Neural cell (in vitro differentiated cells): ENCODE results near the gene SIL1. TPM values are rescaled to one million over a fixed set of nuclear protein-coding genes. Genes with fewer than 3 reads are reported as not detected.

Source experiments
- H2AFZ ChIP-seq: fragments of 200-600, 300-800 bp; sonication (generic), shearing (Covaris generic); 2 replicates; pipeline ENCODE4 v1.6.0; 2014; ENCODE audit warnings: low read depth, mild to moderate bottlenecking, antibody characterized with exemption, low read length, moderate library complexity
- H3F3A ChIP-seq: fragments of 200-600 bp; shearing (Covaris generic); 2 replicates; pipeline ENCODE4 v1.6.1; 2016; ENCODE audit warnings: mild to moderate bottlenecking, moderate library complexity, mixed read lengths, antibody characterized with exemption, low read length; ENCODE audit not compliant: insufficient read depth, poor library complexity, severe bottlenecking
- H3K27ac ChIP-seq: fragments of 200-600, 300-800 bp; sonication (generic), shearing (Covaris generic); 2 replicates; pipeline ENCODE4 v1.5.1; 2014; ENCODE audit warnings: mild to moderate bottlenecking, low read length, moderate library complexity
- H3K27me3 ChIP-seq: fragments of 300-800, 200-600 bp; sonication (generic), shearing (Covaris generic); 2 replicates; pipeline ENCODE4 v1.6.0; 2014; ENCODE audit warnings: mild to moderate bottlenecking, low read depth, low read length, moderate library complexity; ENCODE audit not compliant: insufficient read depth
- H3K36me3 ChIP-seq: fragments of 300-800, 200-600 bp; sonication (generic), shearing (Covaris generic); 2 replicates; pipeline ENCODE4 v1.5.1; 2014; ENCODE audit warnings: mild to moderate bottlenecking, antibody characterized with exemption, low read length, moderate library complexity; ENCODE audit not compliant: insufficient read depth
- H3K4me2 ChIP-seq: fragments of 300-800, 200-600 bp; sonication (generic), shearing (Covaris generic); 2 replicates; pipeline ENCODE4 v1.6.0; 2014; ENCODE audit warnings: mild to moderate bottlenecking, low read length
- H3K4me3 ChIP-seq: fragments of 300-800, 200-600 bp; sonication (generic), shearing (Covaris generic); 2 replicates; pipeline ENCODE4 v1.5.1; 2014; ENCODE audit warnings: mild to moderate bottlenecking, low read length, moderate library complexity
- H3K79me2 ChIP-seq: fragments of 200-600 bp; shearing (Covaris generic); replicated peaks from 2 replicates; pipeline ENCODE4 v1.6.0; 2014; ENCODE audit warnings: mild to moderate bottlenecking, low read length, moderate library complexity; ENCODE audit not compliant: insufficient read depth
- H3K9ac ChIP-seq: fragments of 300-800, 200-600 bp; sonication (generic), shearing (Covaris generic); 2 replicates; pipeline ENCODE4 v1.6.1; 2016; ENCODE audit warnings: mild to moderate bottlenecking, low read length, mixed read lengths
- H3K9me2 ChIP-seq: fragments of 200-600 bp; shearing (Covaris generic); 2 replicates; pipeline ENCODE4 v1.6.1; 2016; ENCODE audit warnings: mild to moderate bottlenecking, low read length, mixed read lengths; ENCODE audit not compliant: insufficient read depth
- H3K9me3 ChIP-seq: fragments of 200-600, 300-800 bp; sonication (generic), shearing (Covaris generic); 2 replicates; pipeline ENCODE4 v1.6.1; 2016; ENCODE audit warnings: mild to moderate bottlenecking, mixed run types, low read length, moderate library complexity, mixed read lengths
- H4K20me1 ChIP-seq: fragments of 200-600 bp; shearing (Covaris generic); 2 replicates; pipeline ENCODE4 v1.6.1; 2016; ENCODE audit warnings: mild to moderate bottlenecking, mixed run types; ENCODE audit not compliant: insufficient read depth
- EP300 ChIP-seq: fragments of 450-650 bp; conservative IDR thresholded peaks from 2 replicates; pipeline ENCODE4 v1.6.1; 2014; ENCODE audit warnings: antibody characterized with exemption, mild to moderate bottlenecking, moderate library complexity; ENCODE audit not compliant: poor library complexity, severe bottlenecking
- EZH2 ChIP-seq: fragments of 200-600, 300-800 bp; shearing (Covaris generic), sonication (generic); IDR thresholded peaks from 2 replicates; pipeline ENCODE4 v1.6.1; 2014; ENCODE audit warnings: antibody characterized with exemption, low read length, borderline replicate concordance, mild to moderate bottlenecking; ENCODE audit not compliant: insufficient read depth, poor library complexity, severe bottlenecking
- MXI1 ChIP-seq: fragments of 450-650 bp; conservative IDR thresholded peaks from 2 replicates; pipeline ENCODE4 v1.6.1; 2014; ENCODE audit warnings: antibody characterized with exemption, mild to moderate bottlenecking; ENCODE audit not compliant: poor library complexity, severe bottlenecking
- POLR2AphosphoS5 ChIP-seq: IDR thresholded peaks from 2 replicates; pipeline ENCODE4 v1.6.1; 2012
- RAD21 ChIP-seq: fragments of 450-650 bp; conservative IDR thresholded peaks from 2 replicates; pipeline ENCODE4 v1.6.1; 2014; ENCODE audit warnings: antibody characterized with exemption, mild to moderate bottlenecking, moderate library complexity
- SMC3 ChIP-seq: fragments of 450-650 bp; conservative IDR thresholded peaks from 2 replicates; pipeline ENCODE4 v1.6.1; 2014; ENCODE audit warnings: antibody characterized with exemption, mild to moderate bottlenecking, moderate library complexity; ENCODE audit not compliant: poor library complexity
- TAF1 ChIP-seq: IDR thresholded peaks from 2 replicates; pipeline ENCODE4 v1.6.1; 2012; ENCODE audit warnings: low read depth
- polyA plus RNA-seq: library from polyadenylated mRNA; depleted of rRNA; stranded (reverse); fragments of >200 nt; gene quantifications from 2 replicates; pipeline ENCODE4 v1.2.3, GENCODE V29; 2014
- TF ChIP-seq, protein P1 (sequence below): fragments of 450-650 bp; IDR thresholded peaks from 2 replicates; pipeline ENCODE4 v1.5.1; 2014; ENCODE audit warnings: antibody characterized with exemption, mild to moderate bottlenecking, moderate library complexity; ENCODE audit not compliant: poor library complexity, severe bottlenecking
- TF ChIP-seq, protein P2 (sequence below): IDR thresholded peaks from 2 replicates; pipeline ENCODE4 v1.6.1; 2012; ENCODE audit warnings: borderline replicate concordance

SIL1 gene
- polyA plus RNA-seq, 1 donor from 2014 or later = 4.7 TPM

GRCh38 chr5:139232147-139232724, 34.1 kb upstream of the SIL1 start:
- Histone ChIP-seq H4K20me1 (no peaks in the 10 kb centered on the region), H3K27ac (no peak overlapping the region), H3K9me2 (no peaks in the 10 kb centered on the region), H3K36me3 (no peaks in the 10 kb centered on the region), H3K9ac (no peak overlapping the region), H3K27me3 (no peaks in the 10 kb centered on the region), H3K4me3 (no peak overlapping the region), H3F3A (no peaks in the 10 kb centered on the region), H3K9me3 (no peaks in the 10 kb centered on the region), H3K79me2 (no peaks in the 10 kb centered on the region), H2AFZ (no peak overlapping the region), H3K4me2 (no peak overlapping the region)
- TF ChIP-seq RAD21 (no peak), EP300 (no peak), TAF1 (no peak), POLR2AphosphoS5 (no peak)
- TF ChIP-seq, protein P1, sequence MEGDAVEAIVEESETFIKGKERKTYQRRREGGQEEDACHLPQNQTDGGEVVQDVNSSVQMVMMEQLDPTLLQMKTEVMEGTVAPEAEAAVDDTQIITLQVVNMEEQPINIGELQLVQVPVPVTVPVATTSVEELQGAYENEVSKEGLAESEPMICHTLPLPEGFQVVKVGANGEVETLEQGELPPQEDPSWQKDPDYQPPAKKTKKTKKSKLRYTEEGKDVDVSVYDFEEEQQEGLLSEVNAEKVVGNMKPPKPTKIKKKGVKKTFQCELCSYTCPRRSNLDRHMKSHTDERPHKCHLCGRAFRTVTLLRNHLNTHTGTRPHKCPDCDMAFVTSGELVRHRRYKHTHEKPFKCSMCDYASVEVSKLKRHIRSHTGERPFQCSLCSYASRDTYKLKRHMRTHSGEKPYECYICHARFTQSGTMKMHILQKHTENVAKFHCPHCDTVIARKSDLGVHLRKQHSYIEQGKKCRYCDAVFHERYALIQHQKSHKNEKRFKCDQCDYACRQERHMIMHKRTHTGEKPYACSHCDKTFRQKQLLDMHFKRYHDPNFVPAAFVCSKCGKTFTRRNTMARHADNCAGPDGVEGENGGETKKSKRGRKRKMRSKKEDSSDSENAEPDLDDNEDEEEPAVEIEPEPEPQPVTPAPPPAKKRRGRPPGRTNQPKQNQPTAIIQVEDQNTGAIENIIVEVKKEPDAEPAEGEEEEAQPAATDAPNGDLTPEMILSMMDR = no peak

DNA sequence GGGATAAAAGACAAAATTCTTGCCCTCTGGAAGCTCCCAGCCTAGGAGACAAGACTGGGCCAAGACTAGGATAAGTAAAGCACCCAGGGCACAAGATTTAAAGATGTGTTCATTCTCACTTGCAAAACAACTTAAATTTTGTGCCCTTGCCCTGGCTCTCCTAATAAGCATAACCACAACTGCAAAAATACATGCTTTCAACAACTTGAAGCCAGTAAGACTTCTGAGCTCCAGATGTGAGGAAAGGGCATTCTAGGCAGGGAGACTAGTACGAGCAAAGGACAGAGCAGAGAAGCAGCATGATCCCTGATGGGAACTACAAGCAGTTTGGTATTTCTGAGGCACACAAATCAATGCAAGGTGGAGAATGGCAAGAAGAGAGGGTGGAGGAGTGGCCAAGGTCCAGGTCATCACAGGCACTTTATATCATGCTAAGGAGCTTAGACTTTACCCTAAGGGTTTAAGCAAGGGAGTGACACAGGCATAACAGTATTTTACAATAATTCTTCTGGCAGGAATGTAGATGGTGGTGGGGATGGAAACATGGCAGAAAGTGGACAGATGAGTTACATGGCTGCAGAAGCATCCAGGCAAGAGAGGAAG, 30.1 kb upstream of the SIL1 start:
- no peaks in the 10 kb centered on the region for H3F3A ChIP-seq
- TF ChIP-seq SMC3 (no peak), POLR2AphosphoS5 (no peak), RAD21 (no peak), MXI1 (no peak), EZH2 (no peak), EP300 (no peak), TAF1 (no peak)
- TF ChIP-seq, protein P1 = no peak
- TF ChIP-seq, protein P2, sequence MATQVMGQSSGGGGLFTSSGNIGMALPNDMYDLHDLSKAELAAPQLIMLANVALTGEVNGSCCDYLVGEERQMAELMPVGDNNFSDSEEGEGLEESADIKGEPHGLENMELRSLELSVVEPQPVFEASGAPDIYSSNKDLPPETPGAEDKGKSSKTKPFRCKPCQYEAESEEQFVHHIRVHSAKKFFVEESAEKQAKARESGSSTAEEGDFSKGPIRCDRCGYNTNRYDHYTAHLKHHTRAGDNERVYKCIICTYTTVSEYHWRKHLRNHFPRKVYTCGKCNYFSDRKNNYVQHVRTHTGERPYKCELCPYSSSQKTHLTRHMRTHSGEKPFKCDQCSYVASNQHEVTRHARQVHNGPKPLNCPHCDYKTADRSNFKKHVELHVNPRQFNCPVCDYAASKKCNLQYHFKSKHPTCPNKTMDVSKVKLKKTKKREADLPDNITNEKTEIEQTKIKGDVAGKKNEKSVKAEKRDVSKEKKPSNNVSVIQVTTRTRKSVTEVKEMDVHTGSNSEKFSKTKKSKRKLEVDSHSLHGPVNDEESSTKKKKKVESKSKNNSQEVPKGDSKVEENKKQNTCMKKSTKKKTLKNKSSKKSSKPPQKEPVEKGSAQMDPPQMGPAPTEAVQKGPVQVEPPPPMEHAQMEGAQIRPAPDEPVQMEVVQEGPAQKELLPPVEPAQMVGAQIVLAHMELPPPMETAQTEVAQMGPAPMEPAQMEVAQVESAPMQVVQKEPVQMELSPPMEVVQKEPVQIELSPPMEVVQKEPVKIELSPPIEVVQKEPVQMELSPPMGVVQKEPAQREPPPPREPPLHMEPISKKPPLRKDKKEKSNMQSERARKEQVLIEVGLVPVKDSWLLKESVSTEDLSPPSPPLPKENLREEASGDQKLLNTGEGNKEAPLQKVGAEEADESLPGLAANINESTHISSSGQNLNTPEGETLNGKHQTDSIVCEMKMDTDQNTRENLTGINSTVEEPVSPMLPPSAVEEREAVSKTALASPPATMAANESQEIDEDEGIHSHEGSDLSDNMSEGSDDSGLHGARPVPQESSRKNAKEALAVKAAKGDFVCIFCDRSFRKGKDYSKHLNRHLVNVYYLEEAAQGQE = no peak
- H4K20me1 ChIP-seq = no peaks in the 10 kb centered on the region
- no peak overlapping the region for H3K27ac ChIP-seq
- H3K4me2 ChIP-seq = no peak overlapping the region
- H3K9me3 ChIP-seq = no peaks in the 10 kb centered on the region
- H3K36me3 ChIP-seq = no peaks in the 10 kb centered on the region
- H3K9ac ChIP-seq = no peak overlapping the region
- H3K27me3 ChIP-seq = no peaks in the 10 kb centered on the region
- H2AFZ ChIP-seq = no peak overlapping the region
- no peaks in the 10 kb centered on the region for H3K79me2 ChIP-seq
- no peaks in the 10 kb centered on the region for H3K9me2 ChIP-seq
- no peak overlapping the region for H3K4me3 ChIP-seq
